Urinary bladder (tissue), 4 donors: Measurements from ENCODE around the gene MBIP. TPM values are rescaled to one million over a fixed set of nuclear protein-coding genes. Genes with fewer than 3 reads are reported as not detected.
A peak's percentile ranks its signal among the peaks of the same experiment; 100 is the strongest.
"Not testable (repeated sequence)": the region's sequence is repeated elsewhere in the genome, so short reads cannot be mapped to it uniquely, and the experiment has no call there.

Experiments used
- DNase-seq: peaks from one replicate; pipeline ENCODE4 v3.0.0-alpha.2; 2015; ENCODE audit errors: extremely low spot score
- H3K27ac ChIP-seq: one replicate; pipeline ENCODE4 v1.5.1; 2013; ENCODE audit warnings: low read depth, mild to moderate bottlenecking, moderate library complexity
- H3K36me3 ChIP-seq: one replicate; pipeline ENCODE4 v1.6.1; 2013; ENCODE audit warnings: mild to moderate bottlenecking, moderate library complexity; ENCODE audit not compliant: insufficient read depth
- H3K4me1 ChIP-seq: one replicate; pipeline ENCODE4 v1.6.1; 2013; ENCODE audit warnings: mild to moderate bottlenecking, moderate library complexity; ENCODE audit not compliant: insufficient read depth
- H3K4me3 ChIP-seq: one replicate; pipeline ENCODE4 v1.5.1; 2013; ENCODE audit warnings: low read depth, low read length
- WGBS: extraction: QIAGEN DNeasy Blood & Tissue Kit; methylation state at CpG from one replicate; pipeline ENCODE4 v1.1.7; 2013; 5-methylcytosine and 5-hydroxymethylcytosine counted together
- polyA plus RNA-seq: library from polyadenylated mRNA; stranded (reverse); fragments of 200-250 nt; gene quantifications from one replicate; pipeline ENCODE4 v1.2.3, GENCODE V29; 2013
- total RNA-seq: library from RNA; depleted of rRNA; stranded (reverse); fragments of >200 nt; gene quantifications from one replicate; pipeline ENCODE4 v1.2.3, GENCODE V29; 2014
- donor health status: healthy with polysubstance abuse.
- donor health status: healthy.

MBIP gene
- total and polyA plus RNA-seq, 2 donors: 21.9 to 33.3 TPM

DNA sequence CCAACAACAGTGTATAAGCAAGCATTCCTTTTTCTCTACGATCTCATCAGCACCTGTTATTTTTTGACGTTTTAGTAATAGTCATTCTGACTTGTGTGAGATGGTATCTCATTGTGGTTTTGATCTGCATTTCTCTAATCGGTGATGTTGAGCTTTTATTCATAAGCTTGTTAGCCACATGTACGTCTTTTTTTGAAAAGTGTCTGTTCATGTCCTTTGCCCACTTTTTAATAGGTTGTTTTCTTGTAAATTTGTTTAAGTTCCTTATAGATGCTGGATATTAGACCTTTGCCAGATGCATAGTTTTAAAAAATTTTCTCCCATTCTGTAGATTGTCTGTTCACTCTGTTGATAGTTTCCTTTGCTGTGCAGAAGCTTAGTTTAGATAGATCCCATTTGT, 7.1 kb upstream of the MBIP start:
- H3K4me3 ChIP-seq, H3K4me1 ChIP-seq, H3K27ac ChIP-seq, H3K36me3 ChIP-seq, DNase-seq: not testable (repeated sequence)
- 89% methylated on average over 4 of the region's 4 CpGs for WGBS

DNA sequence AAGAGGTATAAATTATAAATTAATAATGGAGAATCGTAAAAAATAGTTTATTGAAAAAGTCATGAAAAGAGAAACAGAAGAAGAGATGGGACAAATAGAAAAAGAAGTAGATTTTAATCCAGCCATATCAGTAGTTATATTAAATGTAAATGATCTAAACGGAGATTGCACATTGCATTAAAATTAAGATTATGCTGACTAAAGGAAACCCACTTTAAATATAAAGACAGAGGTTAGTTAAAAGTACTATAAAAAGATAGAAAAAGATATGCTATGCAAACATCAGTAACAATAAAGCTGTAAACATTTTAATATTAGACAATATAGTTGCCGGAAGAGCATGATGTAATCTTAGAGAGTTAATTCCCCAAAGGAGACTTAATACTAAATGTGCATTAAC, 5.4 kb upstream of the MBIP start:
- WGBS: 86% methylated on average over 3 of the region's 3 CpGs
- no peak for DNase-seq
- H3K27ac ChIP-seq: no peak overlapping the region
- no peak overlapping the region for H3K4me3 ChIP-seq
- H3K4me1 ChIP-seq: no peaks in the 10 kb centered on the region
- no peaks in the 10 kb centered on the region for H3K36me3 ChIP-seq

DNA sequence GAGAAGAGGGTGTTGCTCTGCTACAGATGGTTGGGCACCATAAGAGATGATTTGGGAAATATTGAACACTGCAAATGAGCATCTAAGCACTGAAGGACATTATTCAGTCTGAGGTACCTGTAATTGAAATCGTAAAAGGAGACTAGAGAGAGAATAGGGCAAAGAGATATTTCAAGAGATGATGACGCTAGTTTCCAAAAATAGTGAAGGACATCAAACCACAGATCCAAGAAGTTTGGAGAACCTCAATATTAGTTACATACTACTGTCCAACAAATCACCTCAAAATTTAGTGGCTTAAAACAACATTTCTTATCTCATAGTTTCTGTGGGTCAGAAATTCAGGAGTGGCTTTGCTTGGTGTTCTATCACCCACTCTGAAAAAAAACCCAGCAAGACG, 4.5 kb upstream of the MBIP start:
- no peaks in the 10 kb centered on the region for H3K4me1 ChIP-seq
- no peak overlapping the region for H3K4me3 ChIP-seq
- H3K27ac ChIP-seq: no peak overlapping the region
- 84% methylated on average over 3 of the region's 3 CpGs for WGBS
- no peaks in the 10 kb centered on the region for H3K36me3 ChIP-seq
- no peak for DNase-seq

DNA sequence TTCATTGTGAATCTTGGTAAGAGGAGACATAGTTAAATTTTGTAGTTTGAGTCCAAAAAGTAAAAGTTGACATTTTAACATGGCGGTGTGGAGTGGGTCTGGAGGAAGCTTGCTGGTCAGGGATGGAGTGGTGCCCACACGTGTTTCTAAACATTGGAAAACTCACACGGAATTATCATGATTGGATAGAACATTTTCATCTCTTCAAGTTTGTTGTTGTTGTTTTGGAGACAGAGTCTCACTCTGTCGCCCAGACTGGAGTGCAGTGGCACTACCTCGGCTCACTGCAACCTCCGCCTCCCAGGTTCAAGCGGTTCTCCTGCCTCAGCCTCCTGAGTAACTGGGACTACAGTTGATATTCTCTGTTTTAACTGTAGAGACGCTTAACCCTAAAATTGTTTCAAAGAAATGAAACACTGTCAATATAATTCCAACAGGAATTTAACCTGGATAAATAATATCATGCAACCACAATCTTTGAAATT, 502 bp upstream of the MBIP start:
- Histone ChIP-seq H3K4me1 (no peaks in the 10 kb centered on the region), H3K4me3 (peak overlapping the region; percentile 69), H3K36me3 (no peaks in the 10 kb centered on the region), H3K27ac (no peak overlapping the region)
- no peak for DNase-seq
- 60% methylated on average over 8 of the region's 8 CpGs for WGBS

DNA sequence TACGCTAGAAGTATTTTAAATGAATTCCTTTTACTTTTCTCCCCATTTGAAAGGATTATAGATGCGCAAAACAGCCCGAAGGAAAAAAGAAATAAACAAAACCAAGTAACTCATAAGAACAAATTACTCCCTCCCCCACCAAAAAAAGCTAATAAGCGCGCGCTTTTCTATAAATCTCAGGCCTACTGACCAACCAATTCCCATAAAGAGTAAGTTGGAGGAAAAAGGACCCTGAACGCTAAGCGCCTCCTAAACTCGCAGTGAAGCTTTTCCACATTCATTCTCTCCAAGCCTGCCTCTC, 588 bp downstream of the MBIP start:
- under 1% methylated on average over 9 of the region's 9 CpGs for WGBS
- Histone ChIP-seq H3K36me3 (no peaks in the 10 kb centered on the region), H3K4me1 (no peaks in the 10 kb centered on the region), H3K27ac (no peak overlapping the region), H3K4me3 (peak overlapping the region; percentile 69)
- DNase-seq: peak; percentile 13

DNA sequence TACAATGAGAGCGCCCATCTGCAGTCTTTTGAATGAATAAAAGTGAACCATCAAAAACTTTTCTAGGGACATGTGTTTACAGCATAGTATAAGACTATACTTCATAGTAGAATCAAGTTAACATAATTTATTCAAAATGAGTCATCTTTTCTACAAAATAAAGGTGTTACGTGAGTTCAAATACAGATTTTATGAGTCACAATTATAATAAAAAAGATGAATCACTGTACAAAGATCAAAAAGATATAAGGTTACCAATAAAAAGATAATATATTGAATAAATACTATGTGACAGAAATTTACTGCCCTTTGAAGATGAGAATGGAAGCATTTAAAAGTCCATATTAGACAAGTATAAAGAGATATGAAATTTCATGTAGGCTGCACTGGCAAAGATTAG, 2.8 kb downstream of the MBIP start:
- H3K27ac ChIP-seq: no peak overlapping the region
- DNase-seq: no peak
- WGBS: 80% methylated on average over 2 of the region's 2 CpGs

DNA sequence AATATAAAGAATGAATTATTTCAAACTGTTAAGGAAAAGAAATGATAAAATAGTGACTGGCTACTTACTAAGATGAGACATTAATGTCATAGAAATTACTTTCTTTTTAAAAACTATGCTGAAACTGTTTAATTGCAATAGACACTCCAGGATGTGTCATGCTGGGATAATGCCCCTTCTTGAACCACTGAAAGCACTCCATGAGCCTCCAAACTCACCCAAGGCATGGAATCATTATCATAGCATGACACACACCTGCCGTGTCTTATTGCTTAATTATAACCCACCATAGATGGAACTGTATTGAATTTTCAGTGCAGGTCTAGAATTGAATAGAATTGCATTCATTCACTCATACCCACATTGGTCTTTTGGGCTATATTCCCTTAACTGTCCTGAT, 4.3 kb downstream of the MBIP start:
- H3K27ac ChIP-seq: no peak overlapping the region
- no peaks in the 10 kb centered on the region for H3K4me1 ChIP-seq
- no peak for DNase-seq
- H3K36me3 ChIP-seq: no peaks in the 10 kb centered on the region
- H3K4me3 ChIP-seq: no peak overlapping the region
- 80% methylated on average over 1 of the region's 1 CpG for WGBS

More for the DNA sequence above, 2.8 kb downstream of the MBIP start:
- H3K4me3 ChIP-seq: no peak overlapping the region
- H3K4me1 ChIP-seq: no peaks in the 10 kb centered on the region
- H3K36me3 ChIP-seq: no peaks in the 10 kb centered on the region

DNA sequence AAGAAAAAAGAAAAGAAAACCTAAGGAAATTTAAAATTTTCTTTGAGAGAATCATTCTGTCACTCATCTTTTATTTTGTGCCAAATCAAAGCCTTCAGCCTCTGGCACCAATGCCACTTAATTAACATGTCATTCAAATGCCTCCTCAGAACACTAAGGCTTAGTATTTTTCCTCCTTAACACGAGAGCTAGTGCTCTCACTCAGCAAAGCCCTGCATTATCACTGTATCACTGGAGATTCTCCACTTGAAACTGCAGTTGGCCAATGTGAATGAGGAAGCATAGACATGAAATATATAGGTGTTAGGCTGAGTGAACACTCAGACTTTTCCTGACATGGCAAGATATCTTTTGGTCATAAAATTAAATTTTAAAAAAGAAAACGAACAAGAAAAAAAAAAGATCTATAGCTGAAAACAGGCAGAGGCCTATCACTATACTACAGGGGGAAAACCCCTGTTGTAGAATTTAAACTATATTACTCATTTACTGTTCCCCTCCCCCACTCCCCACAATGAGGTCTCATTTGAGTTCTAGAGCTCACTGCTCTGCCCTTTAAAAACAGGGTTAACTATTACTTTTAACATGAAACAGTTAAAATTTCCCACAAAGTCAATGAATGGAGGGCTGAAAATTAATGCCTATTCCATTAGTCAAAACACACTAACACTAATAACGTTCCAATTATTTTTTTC, 5.1 kb downstream of the MBIP start:
- WGBS: 67% methylated on average over 3 of the region's 3 CpGs
- Histone ChIP-seq H3K4me1 (no peaks in the 10 kb centered on the region), H3K4me3 (no peak overlapping the region), H3K27ac (no peak overlapping the region), H3K36me3 (no peaks in the 10 kb centered on the region)
- no peak for DNase-seq

DNA sequence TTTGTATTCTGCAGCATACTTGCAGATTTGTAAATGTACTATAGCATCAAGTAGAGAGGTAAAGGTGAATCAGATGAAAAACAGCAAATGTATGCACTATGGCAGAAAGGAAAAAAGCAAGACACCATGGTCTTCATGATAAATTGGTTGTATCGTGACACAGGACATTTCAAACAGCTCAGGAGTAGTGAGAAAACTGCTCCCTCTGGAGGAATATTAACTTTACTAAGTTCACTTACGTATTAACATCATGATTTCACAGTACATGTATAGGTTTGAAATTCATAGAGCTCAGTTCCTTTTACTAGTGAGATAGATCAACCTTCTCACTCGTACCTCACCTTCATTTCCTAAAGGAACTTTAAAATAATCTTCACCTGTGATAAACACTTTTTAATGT, 6.5 kb downstream of the MBIP start:
- 83% methylated on average over 3 of the region's 3 CpGs for WGBS
- Histone ChIP-seq H3K4me1 (no peaks in the 10 kb centered on the region), H3K36me3 (no peaks in the 10 kb centered on the region), H3K27ac (no peak overlapping the region), H3K4me3 (no peak overlapping the region)
- DNase-seq: no peak

DNA sequence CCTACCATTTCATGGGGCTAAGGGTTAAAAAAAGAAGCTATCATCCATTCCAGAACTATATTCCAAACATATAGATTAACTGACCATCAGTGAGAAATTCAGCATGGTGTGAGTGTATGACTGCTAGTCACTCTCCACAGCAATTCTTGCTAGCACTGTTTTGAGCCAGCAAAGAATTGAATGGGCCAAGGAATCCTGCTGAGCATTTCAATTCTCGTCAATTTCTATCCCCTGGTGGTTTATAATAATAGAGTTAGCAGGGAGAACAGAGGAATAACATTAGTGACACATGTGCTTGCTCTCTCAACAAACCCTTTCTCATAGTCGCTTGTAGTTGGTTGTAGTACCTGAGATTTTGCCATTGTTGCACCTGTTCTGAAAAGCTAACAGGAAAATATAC, 7.2 kb downstream of the MBIP start:
- Histone ChIP-seq H3K4me1 (no peaks in the 10 kb centered on the region), H3K27ac (no peak overlapping the region), H3K36me3 (no peaks in the 10 kb centered on the region), H3K4me3 (no peak overlapping the region)
- DNase-seq: no peak
- WGBS: 85% methylated on average over 2 of the region's 2 CpGs

DNA sequence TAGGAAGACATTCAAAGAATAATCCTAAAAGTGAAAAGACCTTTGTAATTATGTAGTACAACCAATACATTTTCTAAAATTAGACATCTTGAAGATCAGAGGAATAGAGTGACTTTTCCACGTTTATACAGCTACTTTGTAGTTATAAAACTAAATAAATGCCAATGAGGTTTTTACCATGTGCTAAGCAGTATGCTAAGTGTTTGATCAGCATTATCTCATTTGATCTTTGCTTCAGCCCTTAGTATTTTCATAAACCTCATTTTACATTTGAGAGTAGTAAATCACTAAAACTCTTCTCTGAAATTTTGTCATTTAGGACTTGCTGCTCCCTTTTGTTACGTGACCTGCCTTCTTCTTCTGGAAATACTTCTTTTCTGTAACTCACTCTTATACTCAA, 13.6 kb downstream of the MBIP start:
- Histone ChIP-seq H3K36me3 (peaks cover 2% of the 10 kb centered on the region), H3K4me3 (no peak overlapping the region), H3K4me1 (no peaks in the 10 kb centered on the region), H3K27ac (no peak overlapping the region)
- no peak for DNase-seq
- 86% methylated on average over 2 of the region's 2 CpGs for WGBS

DNA sequence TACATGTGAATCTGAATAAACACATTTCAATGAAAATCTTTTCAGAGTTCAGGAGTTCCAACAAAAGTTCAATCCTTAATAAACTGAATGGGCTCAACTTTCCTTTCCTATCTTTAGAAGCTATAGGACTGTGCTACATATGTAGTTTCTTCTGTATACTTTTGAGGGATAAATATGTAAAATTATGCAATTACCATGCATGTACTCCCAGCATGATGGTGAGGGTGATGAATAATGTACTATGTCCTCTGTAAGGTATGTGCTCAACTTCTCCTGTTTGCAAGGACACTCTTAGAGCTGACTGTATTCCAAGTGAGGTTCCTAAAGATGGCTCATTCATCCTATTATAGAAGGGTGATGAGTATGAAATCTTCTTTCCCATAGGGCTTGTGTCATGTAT, 15.5 kb downstream of the MBIP start:
- no peaks in the 10 kb centered on the region for H3K4me1 ChIP-seq
- H3K4me3 ChIP-seq: no peak overlapping the region
- no peak overlapping the region for H3K27ac ChIP-seq
- peaks cover 3% of the 10 kb centered on the region for H3K36me3 ChIP-seq
- DNase-seq: no peak

DNA sequence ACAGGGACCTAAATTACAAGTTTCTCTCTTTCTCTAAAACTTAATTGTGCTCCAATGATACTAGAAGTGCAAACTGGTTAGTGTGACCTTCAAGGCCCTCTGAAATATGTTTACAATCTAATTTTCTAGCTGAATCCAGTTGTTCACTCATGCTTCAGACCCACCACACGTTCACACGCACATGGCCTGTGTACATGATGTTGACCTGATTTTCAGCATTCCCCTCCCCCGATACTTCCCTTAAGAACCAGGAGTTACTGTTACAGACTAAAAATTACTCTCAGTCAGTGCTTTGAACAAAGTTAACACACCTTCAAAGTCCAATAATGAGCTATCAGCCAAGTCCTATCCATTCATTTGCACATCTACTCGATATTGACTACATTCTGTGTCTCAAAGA, 16.5 kb downstream of the MBIP start:
- H3K36me3 ChIP-seq: peaks cover 3% of the 10 kb centered on the region
- no peak overlapping the region for H3K4me3 ChIP-seq
- no peaks in the 10 kb centered on the region for H3K4me1 ChIP-seq
- DNase-seq: no peak
- H3K27ac ChIP-seq: no peak overlapping the region
- WGBS: 81% methylated on average over 4 of the region's 4 CpGs

DNA sequence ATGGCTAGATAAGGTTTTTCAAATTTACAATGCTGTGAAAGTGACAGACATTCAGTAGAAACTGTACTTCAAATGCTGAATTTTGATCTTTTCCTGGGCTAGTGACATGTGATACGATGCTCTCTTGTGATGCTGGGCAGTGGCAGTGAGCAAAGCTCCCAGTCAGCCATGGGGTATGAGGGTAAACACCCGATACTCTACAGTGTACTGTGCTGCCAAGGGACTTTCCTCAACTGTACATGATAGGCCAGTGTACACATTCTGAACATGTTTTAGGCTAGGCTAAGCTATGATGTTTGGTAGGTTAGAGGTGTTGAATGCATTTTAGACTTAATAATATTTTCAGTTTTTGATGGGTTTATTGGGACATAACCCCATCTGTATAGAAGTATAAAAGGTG, 17.6 kb downstream of the MBIP start:
- DNase-seq: no peak
- Histone ChIP-seq H3K4me3 (no peak overlapping the region), H3K4me1 (no peaks in the 10 kb centered on the region), H3K27ac (no peak overlapping the region), H3K36me3 (peaks cover 3% of the 10 kb centered on the region)
- WGBS: 90% methylated on average over 2 of the region's 2 CpGs

DNA sequence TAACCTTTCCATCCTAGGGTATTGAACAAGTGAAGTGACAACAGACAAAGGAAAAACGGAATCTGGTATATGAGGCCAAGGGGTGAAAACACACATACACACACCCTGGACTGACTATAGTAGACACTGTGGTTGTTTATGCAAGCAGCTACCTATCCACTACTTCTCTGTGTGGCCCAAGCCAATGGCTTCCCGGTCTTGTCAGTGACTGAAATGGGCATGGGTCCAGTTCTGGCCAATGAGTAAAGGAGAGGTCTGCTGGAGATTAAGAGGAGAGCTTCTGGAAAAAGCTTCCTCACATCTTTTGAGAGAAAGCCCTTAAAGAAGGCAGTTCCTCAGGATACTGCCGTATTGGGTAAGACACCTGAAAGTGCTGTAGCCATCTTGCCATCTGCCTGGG, 19.3 kb downstream of the MBIP start:
- DNase-seq: no peak
- Histone ChIP-seq H3K27ac (no peak overlapping the region), H3K4me1 (no peaks in the 10 kb centered on the region), H3K36me3 (peaks cover 3% of the 10 kb centered on the region), H3K4me3 (no peak overlapping the region)
- WGBS: 90% methylated on average over 3 of the region's 3 CpGs
